Measurements from ENCODE around the gene PDE4A. TPM values are rescaled to one million over a fixed set of nuclear protein-coding genes. Genes with fewer than 3 reads are reported as not detected.
A peak's percentile ranks its signal among the peaks of the same experiment; 100 is the strongest.
"Not testable (repeated sequence)": the region's sequence is repeated elsewhere in the genome, so short reads cannot be mapped to it uniquely, and the experiment has no call there.

PDE4A gene
- total RNA-seq, 2 donors from 2014 or later = 21.8 to 36.8 TPM

DNA sequence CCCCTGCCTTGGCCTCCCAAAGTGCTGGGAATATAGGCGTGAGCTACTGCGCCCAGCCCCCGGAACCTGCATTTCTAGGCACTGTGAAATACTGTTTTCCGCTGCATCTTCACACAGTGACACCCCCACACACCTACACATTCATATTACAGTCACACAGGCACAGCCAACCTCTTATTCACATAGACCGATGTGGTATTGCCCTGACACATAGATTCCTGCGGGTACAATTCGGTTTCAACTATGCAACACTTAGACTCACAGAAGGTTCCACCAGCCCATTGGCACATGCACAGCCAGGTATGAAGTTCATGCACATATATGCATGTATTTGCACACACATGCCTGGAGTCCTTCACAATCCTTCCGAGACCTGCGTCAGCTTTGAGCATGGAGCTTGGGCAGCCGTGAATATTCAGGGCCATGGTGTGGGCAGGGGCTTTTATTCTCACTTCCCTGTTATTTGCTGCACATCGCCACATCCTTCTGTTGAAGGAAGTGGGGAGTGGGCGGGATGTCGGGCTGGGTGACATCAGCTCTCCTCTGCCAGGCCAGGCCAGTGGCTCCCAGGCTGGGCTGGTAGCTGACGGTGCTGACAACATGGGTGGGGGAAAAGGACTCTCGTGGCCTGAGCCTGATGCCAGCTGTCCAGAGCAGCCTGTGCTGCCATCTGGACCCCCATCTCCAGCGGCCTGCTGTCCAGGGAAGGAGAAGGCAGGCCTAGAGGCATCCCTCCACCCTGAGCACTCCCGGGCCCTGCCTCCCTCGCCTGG, 11.6 kb upstream of the PDE4A start:
- ATAC-seq (replicated peaks in 1 of 2) = peak; percentile 66 to 78
- peak; percentile 80 to 82 for DNase-seq
- H3K27ac Mint-ChIP-seq = peak overlapping the region; percentile 85
- H3K4me3 Mint-ChIP-seq = peak overlapping the region; percentile 70 to 77
- H3K4me1 Mint-ChIP-seq (ENCODE audit: low read depth) = peaks cover 78% of the 10 kb centered on the region
- no peaks in the 10 kb centered on the region for H3K9me3 Mint-ChIP-seq
- H3K36me3 Mint-ChIP-seq (ENCODE audit: insufficient read depth in 2 of 2) = peaks cover 0 to 4% of the 10 kb centered on the region in 2 donors
- H3K27me3 Mint-ChIP-seq (ENCODE audit: low read depth) = no peaks in the 10 kb centered on the region

- H3K9me3 Mint-ChIP-seq; H3K36me3 Mint-ChIP-seq (ENCODE audit: insufficient read depth in 2 of 2); H3K27ac Mint-ChIP-seq; ATAC-seq (replicated peaks in 1 of 2); DNase-seq; H3K27me3 Mint-ChIP-seq (ENCODE audit: low read depth): not testable (repeated sequence)
- peak overlapping the region; percentile 20 to 43 for H3K4me3 Mint-ChIP-seq
- peaks cover 76% of the 10 kb centered on the region for H3K4me1 Mint-ChIP-seq (ENCODE audit: low read depth)
Observed at GRCh38 chr19:10411224-10411623, 9.1 kb upstream of the PDE4A start.

GRCh38 chr19:10412257-10412977, 7.9 kb upstream of the PDE4A start:
- peaks cover 1 to 2% of the 10 kb centered on the region in 2 donors for H3K9me3 Mint-ChIP-seq
- peaks cover 8% of the 10 kb centered on the region for H3K27me3 Mint-ChIP-seq (ENCODE audit: low read depth)
- DNase-seq (peak; percentile 50 to 62), ATAC-seq (replicated peaks in 1 of 2) (peak; percentile 44 to 55)
- peaks cover 75% of the 10 kb centered on the region for H3K4me1 Mint-ChIP-seq (ENCODE audit: low read depth)
- H3K36me3 Mint-ChIP-seq (ENCODE audit: insufficient read depth in 2 of 2) = peaks cover 0 to 2% of the 10 kb centered on the region in 2 donors
- H3K27ac Mint-ChIP-seq = peak overlapping the region; percentile 80
- peak overlapping the region; percentile 61 to 63 for H3K4me3 Mint-ChIP-seq

DNA sequence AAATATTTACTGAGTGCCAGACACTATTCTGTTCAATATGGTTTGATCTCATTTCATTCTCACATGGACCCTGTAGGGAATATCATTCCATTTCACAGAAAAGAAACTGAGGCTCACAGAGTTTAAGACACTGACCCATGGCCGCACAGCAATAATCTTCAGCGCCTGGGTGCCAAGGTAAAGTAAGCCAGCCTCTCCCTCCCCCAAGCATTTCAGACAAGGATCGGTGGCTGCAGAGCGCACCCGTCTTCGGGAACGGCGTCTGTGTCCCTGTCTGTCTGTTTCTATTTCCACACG, 4.3 kb upstream of the PDE4A start:
- no peak for DNase-seq
- H3K36me3 Mint-ChIP-seq (ENCODE audit: insufficient read depth in 2 of 2) = peaks cover 2 to 4% of the 10 kb centered on the region in 2 donors
- H3K9me3 Mint-ChIP-seq = peaks cover 1 to 2% of the 10 kb centered on the region in 2 donors
- H3K27me3 Mint-ChIP-seq (ENCODE audit: low read depth) = peaks cover 28% of the 10 kb centered on the region
- ATAC-seq (replicated peaks in 1 of 2) = no peak
- H3K27ac Mint-ChIP-seq = peak overlapping the region; percentile 10
- peaks cover 66% of the 10 kb centered on the region for H3K4me1 Mint-ChIP-seq (ENCODE audit: low read depth)
- peak overlapping the region; percentile 83 to 88 for H3K4me3 Mint-ChIP-seq

GRCh38 chr19:10416380-10417257, 3.7 kb upstream of the PDE4A start:
- DNase-seq (peak; percentile 94 to 99), ATAC-seq (replicated peaks in 1 of 2) (peak; percentile 68 to 73)
- Mint-ChIP-seq H3K27me3 (ENCODE audit: low read depth) (peaks cover 34% of the 10 kb centered on the region), H3K9me3 (peaks cover 1 to 2% of the 10 kb centered on the region in 2 donors), H3K4me1 (ENCODE audit: low read depth) (peaks cover 66% of the 10 kb centered on the region), H3K4me3 (peak overlapping the region; percentile 83 to 88), H3K36me3 (ENCODE audit: insufficient read depth in 2 of 2) (peaks cover 2 to 4% of the 10 kb centered on the region in 2 donors), H3K27ac (peak overlapping the region; percentile 84)

- H3K4me1 Mint-ChIP-seq (ENCODE audit: low read depth) = peaks cover 66% of the 10 kb centered on the region
- DNase-seq (peak; percentile 28 to 36), ATAC-seq (replicated peaks in 1 of 2) (no peak)
- no peak overlapping the region for H3K27ac Mint-ChIP-seq
- H3K27me3 Mint-ChIP-seq (ENCODE audit: low read depth) = peaks cover 44% of the 10 kb centered on the region
- peaks cover 1 to 2% of the 10 kb centered on the region in 2 donors for H3K9me3 Mint-ChIP-seq
- peak overlapping the region; percentile 60 to 96 for H3K4me3 Mint-ChIP-seq
- H3K36me3 Mint-ChIP-seq (ENCODE audit: insufficient read depth in 2 of 2) = peaks cover 2 to 4% of the 10 kb centered on the region in 2 donors
Observed at GRCh38 chr19:10417541-10418234, 2.6 kb upstream of the PDE4A start.

- Mint-ChIP-seq H3K4me1 (ENCODE audit: low read depth) (peaks cover 62% of the 10 kb centered on the region), H3K4me3 (peak overlapping the region; percentile 60 to 96), H3K9me3 (peaks cover 1 to 2% of the 10 kb centered on the region in 2 donors), H3K27ac (no peak overlapping the region), H3K27me3 (ENCODE audit: low read depth) (peaks cover 45% of the 10 kb centered on the region), H3K36me3 (ENCODE audit: insufficient read depth in 2 of 2) (peaks cover 2 to 4% of the 10 kb centered on the region in 2 donors)
- DNase-seq = peak in 1 of 2 donors; percentile 15
- ATAC-seq (replicated peaks in 1 of 2) = no peak
Observed at GRCh38 chr19:10418235-10418484, 2.2 kb upstream of the PDE4A start.

DNA sequence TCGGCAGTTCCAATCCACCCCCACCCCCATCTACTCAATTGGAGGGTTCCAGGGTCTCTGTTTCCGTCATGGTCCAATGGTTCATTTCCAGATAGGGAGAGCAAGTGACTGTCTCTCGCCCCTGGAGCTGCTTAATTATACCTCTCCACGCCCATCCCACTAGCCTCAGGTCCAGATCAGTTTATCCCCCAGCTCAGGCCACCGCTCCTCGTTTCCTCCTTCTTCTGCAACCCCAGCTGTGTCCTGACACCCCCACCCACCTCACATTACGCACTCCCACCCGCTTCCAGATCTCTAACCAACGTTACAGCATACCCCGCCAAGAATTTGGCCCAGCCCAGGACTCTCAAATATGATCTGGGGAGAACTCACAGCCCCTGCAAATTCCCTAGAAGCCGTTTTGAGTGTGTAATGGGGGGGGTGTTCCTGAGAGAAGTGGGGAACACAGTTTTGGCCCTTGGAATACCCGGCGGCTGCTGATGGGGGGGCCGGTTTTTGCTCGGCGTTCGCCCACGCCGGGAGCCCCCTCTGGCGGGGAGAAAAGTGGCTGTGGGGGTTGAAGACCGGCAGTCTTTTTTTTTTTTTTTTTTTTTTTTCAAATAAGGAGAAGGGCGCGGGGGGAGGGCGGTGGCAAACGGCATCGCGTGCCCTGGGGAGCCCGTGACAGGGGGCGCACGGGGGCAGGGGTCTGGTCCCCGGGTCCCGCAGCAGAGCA, 1.7 kb upstream of the PDE4A start:
- peaks cover 1 to 2% of the 10 kb centered on the region in 2 donors for H3K9me3 Mint-ChIP-seq
- H3K36me3 Mint-ChIP-seq (ENCODE audit: insufficient read depth in 2 of 2) = peaks cover 2 to 4% of the 10 kb centered on the region in 2 donors
- H3K4me3 Mint-ChIP-seq = peak overlapping the region; percentile 60 to 96
- no peak overlapping the region for H3K27ac Mint-ChIP-seq
- DNase-seq (peak; percentile 23 to 37), ATAC-seq (replicated peaks in 1 of 2) (no peak)
- peaks cover 45% of the 10 kb centered on the region for H3K27me3 Mint-ChIP-seq (ENCODE audit: low read depth)
- peaks cover 64% of the 10 kb centered on the region for H3K4me1 Mint-ChIP-seq (ENCODE audit: low read depth)

GRCh38 chr19:10419200-10419645, 1.1 kb upstream of the PDE4A start:
- Mint-ChIP-seq H3K27ac (no peak overlapping the region), H3K4me3 (peak overlapping the region; percentile 94 to 96), H3K27me3 (ENCODE audit: low read depth) (peaks cover 45% of the 10 kb centered on the region), H3K36me3 (ENCODE audit: insufficient read depth in 2 of 2) (peaks cover 2 to 4% of the 10 kb centered on the region in 2 donors), H3K4me1 (ENCODE audit: low read depth) (peaks cover 70% of the 10 kb centered on the region), H3K9me3 (peaks cover 0 to 1% of the 10 kb centered on the region in 2 donors)
- ATAC-seq (replicated peaks in 1 of 2) (peak; percentile 0 to 3), DNase-seq (peak; percentile 49 to 57)

GRCh38 chr19:10419646-10420443, 493 bp upstream of the PDE4A start:
- Mint-ChIP-seq H3K9me3 (no peaks in the 10 kb centered on the region), H3K4me1 (ENCODE audit: low read depth) (peaks cover 76% of the 10 kb centered on the region), H3K36me3 (ENCODE audit: insufficient read depth in 2 of 2) (peaks cover 0 to 4% of the 10 kb centered on the region in 2 donors), H3K4me3 (peak overlapping the region; percentile 94 to 96), H3K27me3 (ENCODE audit: low read depth) (peaks cover 45% of the 10 kb centered on the region), H3K27ac (peak overlapping the region; percentile 6)
- ATAC-seq (replicated peaks in 1 of 2) (peak; percentile 26 to 37), DNase-seq (peak; percentile 63 to 71)

DNA sequence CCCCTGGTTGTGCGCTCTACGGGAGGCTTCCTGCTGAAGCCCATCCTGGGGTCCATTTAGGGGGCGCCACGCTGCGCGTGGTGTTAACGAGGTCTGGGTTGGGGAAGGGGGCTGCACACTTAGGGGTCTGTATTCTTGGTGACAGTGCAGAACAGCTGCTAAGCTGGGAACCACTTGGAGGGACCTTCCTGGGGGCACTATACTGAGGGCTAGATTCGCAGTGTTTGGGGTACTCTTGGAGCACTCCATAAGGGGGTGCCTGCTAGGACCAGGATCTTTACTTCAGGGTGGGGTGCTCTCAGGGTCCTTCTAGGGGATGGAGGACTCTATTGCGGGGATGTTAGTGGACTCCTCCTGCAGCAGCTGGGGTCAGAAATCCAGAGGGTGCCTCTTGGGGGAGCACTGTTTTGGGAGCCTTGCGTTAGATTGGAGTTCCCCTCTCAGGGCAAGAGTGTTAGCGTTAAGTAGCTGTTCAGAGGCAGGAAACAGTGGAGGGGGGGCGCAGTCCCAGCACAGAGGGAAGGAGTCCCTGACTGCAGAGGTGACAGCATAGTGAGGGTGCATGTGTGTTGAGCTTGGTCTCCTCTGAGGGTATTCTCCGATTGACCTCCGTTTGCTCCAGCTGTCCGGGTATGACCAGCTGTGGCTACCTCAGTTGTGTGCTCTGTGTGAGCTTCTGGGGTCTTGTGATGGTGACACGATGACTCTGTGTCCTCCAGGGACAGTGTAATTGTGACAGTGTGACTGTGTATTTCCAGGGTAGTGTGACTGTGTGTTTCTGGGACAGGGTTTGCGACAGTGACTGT, 1.1 kb downstream of the PDE4A start:
- H3K9me3 Mint-ChIP-seq = no peaks in the 10 kb centered on the region
- peak overlapping the region; percentile 81 to 84 for H3K4me3 Mint-ChIP-seq
- DNase-seq (peak; percentile 47 to 57), ATAC-seq (replicated peaks in 1 of 2) (peak in 1 of 2 donors; percentile 1)
- peaks cover 45% of the 10 kb centered on the region for H3K27me3 Mint-ChIP-seq (ENCODE audit: low read depth)
- H3K4me1 Mint-ChIP-seq (ENCODE audit: low read depth) = peaks cover 81% of the 10 kb centered on the region
- H3K36me3 Mint-ChIP-seq (ENCODE audit: insufficient read depth in 2 of 2) = peaks cover 0 to 4% of the 10 kb centered on the region in 2 donors
- H3K27ac Mint-ChIP-seq = no peak overlapping the region
